Heart left ventricle (tissue), 16 donors: ENCODE results near the gene KLHL29. TPM values are rescaled to one million over a fixed set of nuclear protein-coding genes. Genes with fewer than 3 reads are reported as not detected.

Experiments used
- ATAC-seq, 4 donors: fragments of 200-7000 bp; cut with Tn5 transposase; one replicate each; pipeline ENCODE4 v1.9.1; 2020 to 2022; ENCODE audit warnings: moderate library complexity in 4 of 4, mild to moderate bottlenecking in 3 of 4, moderate number of reproducible peaks in 1 of 4
- DNase-seq, 5 donors: peaks; one replicate each; pipeline ENCODE4 v3.0.0-alpha.2; 2020
- H3K27ac ChIP-seq, 12 donors: fragments of 200-600 bp; sonication (generic) in 4 of 12; one replicate each; pipeline versions ENCODE4 v1.5.0 to v1.8.0; 2016 to 2022; ENCODE audit warnings: mild to moderate bottlenecking in 2 of 12
- H3K27me3 ChIP-seq, 9 donors: fragments of 200-600 bp; sonication (generic) in 2 of 9; one replicate each; pipeline versions ENCODE4 v1.5.1 to v1.8.0; 2016 to 2022; ENCODE audit warnings: mild to moderate bottlenecking in 3 of 9
- H3K36me3 ChIP-seq, 9 donors: fragments of 200-600 bp; sonication (generic) in 2 of 9; one replicate each; pipeline versions ENCODE4 v1.5.0 to v1.8.0; 2018 to 2022; ENCODE audit warnings: mild to moderate bottlenecking in 2 of 9
- H3K4me1 ChIP-seq, 12 donors: fragments of 200-600 bp; sonication (generic) in 4 of 12; one replicate each; pipeline versions ENCODE4 v1.5.0 to v1.8.0; 2016 to 2022; ENCODE audit warnings: mild to moderate bottlenecking in 3 of 12
- H3K4me3 ChIP-seq, 12 donors: fragments of 200-600 bp; sonication (generic) in 4 of 12; one replicate each; pipeline versions ENCODE4 v1.5.0 to v1.8.0; 2017 to 2022; ENCODE audit warnings: mild to moderate bottlenecking in 9 of 12, moderate library complexity in 4 of 12
- H3K9me3 ChIP-seq, 12 donors: fragments of 200-600 bp; sonication (generic) in 4 of 12; one replicate each; pipeline versions ENCODE4 v1.5.0 to v1.8.0; 2016 to 2022; ENCODE audit warnings: mild to moderate bottlenecking in 1 of 12
- POLR2A ChIP-seq, 2 donors: fragments of 450-650 bp; IDR thresholded peaks; one replicate each; pipeline ENCODE4 v1.6.1; 2017; ENCODE audit warnings: antibody characterized with exemption in 2 of 2, mild to moderate bottlenecking in 2 of 2, moderate library complexity in 2 of 2
- WGBS, 4 donors: extraction: QIAGEN DNeasy Blood & Tissue Kit in 2 of 4; methylation state at CpG; one replicate each; pipeline versions ENCODE4 v1.1.5 to v1.1.7; 2013 to 2018; 5-methylcytosine and 5-hydroxymethylcytosine counted together
- intact Hi-C, 10 donors: fragments of 100-400 bp; cut with DNase I; formaldehyde crosslinking; loops; one replicate each; pipeline versions ENCODE4 v1.11.1 to v1.14.2; 2022
- polyA plus RNA-seq, 2 donors: library from polyadenylated mRNA; stranded (reverse); fragments of 200-250 nt; gene quantifications; one replicate each; pipeline ENCODE4 v1.2.3, GENCODE V29; 2013
- total RNA-seq, 9 donors: library from RNA; depleted of rRNA in 2 of 9; stranded (reverse); fragments of >200 nt in 2 of 9; fragmentation: NEBNext Ultra II Directional in 3 of 9; extraction: Animal tissue kit (Norgen Biotek cat#: 25700) in 3 of 9; gene quantifications; one replicate each; pipeline versions ENCODE4 v1.1.0 to v1.2.4, GENCODE V29; 2016 to 2023
- TF ChIP-seq, protein P1 (sequence below), 12 donors: fragments of 200-600 bp; sonication (generic) in 4 of 12; IDR thresholded peaks; one replicate each; pipeline versions ENCODE4 v1.5.0 to v1.8.0; 2018 to 2022; ENCODE audit warnings: antibody characterized with exemption in 12 of 12, mild to moderate bottlenecking in 5 of 12
- donor health status: ischemic (EF 13 %, LVEDD 7.1; RV severe dilation, severe dysfunction).
- donor health status: healthy with polysubstance abuse.
- donor health status: DM: no; HTN: yes; CAD: no.
- donor health status: DM: no; HTN: no; CAD: no.
- donor health status: ischemic (EF 25% LVEDD 6.9; RV normal size, moderate dysfunction).
- donor health status: ischemic (EF 25% LVEDD 5.7; RV mildly dilated, moderate dysfunction).
- donor health status: healthy.
- donor health status: DM: yes; HTN: yes; CAD: no.
- donor health status: ischemic (EF 35%, LVEDD 5.7; RV mildly dilated, moderate dysfunction).
- donor health status: nonischemic (EF 11% LVEDD 7.7; RV severe dilation, severe dysfunction).
- donor health status: DM: yes; HTN: yes; CAD: no.
- donor health status: PGD.
- donor health status: ischemic (EF 29% LVEDD 5.4; RV normal size, mild dysfunction).
- donor health status: nonischemic (EF 23%, LVEDD 6.1; RV moderate dilation, normal function).

The KLHL29 gene
- total and polyA plus RNA-seq, 11 donors, result 0.74 to 2.7 (median 1.1) TPM

GRCh38 chr2:23556929-23557328 lies 171.9 kb downstream of the KLHL29 start:
- no peaks in the 10 kb centered on the region for H3K9me3 ChIP-seq
- DNase-seq (peak in 1 of 5 donors; percentile 47), ATAC-seq (no peak)
- 71 to 76% (median 73%) methylated on average over 9 of the region's 9 CpGs for WGBS, 4 donors
- TF ChIP-seq, protein P1, sequence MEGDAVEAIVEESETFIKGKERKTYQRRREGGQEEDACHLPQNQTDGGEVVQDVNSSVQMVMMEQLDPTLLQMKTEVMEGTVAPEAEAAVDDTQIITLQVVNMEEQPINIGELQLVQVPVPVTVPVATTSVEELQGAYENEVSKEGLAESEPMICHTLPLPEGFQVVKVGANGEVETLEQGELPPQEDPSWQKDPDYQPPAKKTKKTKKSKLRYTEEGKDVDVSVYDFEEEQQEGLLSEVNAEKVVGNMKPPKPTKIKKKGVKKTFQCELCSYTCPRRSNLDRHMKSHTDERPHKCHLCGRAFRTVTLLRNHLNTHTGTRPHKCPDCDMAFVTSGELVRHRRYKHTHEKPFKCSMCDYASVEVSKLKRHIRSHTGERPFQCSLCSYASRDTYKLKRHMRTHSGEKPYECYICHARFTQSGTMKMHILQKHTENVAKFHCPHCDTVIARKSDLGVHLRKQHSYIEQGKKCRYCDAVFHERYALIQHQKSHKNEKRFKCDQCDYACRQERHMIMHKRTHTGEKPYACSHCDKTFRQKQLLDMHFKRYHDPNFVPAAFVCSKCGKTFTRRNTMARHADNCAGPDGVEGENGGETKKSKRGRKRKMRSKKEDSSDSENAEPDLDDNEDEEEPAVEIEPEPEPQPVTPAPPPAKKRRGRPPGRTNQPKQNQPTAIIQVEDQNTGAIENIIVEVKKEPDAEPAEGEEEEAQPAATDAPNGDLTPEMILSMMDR (IDR thresholded peaks at IDR 0.05), result no peak
- no peak for TF ChIP-seq POLR2A (IDR thresholded peaks at IDR 0.05)
- intact Hi-C loops, result loop anchor here in 1 of 10 donors (10.0 kb wide), 1 partner anchor 142 kb away; no protein-coding TSS in a partner anchor
- H3K27ac ChIP-seq, result no peak overlapping the region
- no peaks in the 10 kb centered on the region for H3K27me3 ChIP-seq
- no peak overlapping the region for H3K4me3 ChIP-seq
- peaks cover 0 to 17% (median 0%) of the 10 kb centered on the region in 12 donors for H3K4me1 ChIP-seq
- no peaks in the 10 kb centered on the region for H3K36me3 ChIP-seq

DNA sequence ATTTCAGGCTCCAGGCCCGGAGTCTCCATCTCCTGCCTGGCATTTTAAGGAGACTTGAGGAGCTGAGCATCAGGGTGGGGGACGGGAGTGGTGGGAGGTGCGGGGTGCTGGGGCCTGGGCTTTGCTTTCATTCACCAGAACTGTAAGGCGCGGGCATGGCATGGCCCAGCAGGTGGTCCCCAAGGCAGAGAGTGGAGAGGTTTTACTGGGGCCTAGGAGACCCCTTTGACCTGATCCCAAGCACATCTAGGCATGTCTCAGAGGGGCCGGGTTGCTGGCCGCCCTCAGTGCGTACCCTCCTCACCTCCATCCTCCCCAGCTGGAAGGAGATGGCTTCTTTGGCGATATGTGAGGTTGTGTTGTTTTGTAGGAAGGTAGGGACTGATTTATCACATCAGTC lies 172.5 kb downstream of the KLHL29 start:
- no peak overlapping the region for H3K4me3 ChIP-seq
- intact Hi-C loops, result loop anchor here in 1 of 10 donors (10.0 kb wide), 1 partner anchor 143 kb away; no protein-coding TSS in a partner anchor
- 88 to 93% (median 91%) methylated on average over 9 of the region's 9 CpGs for WGBS, 4 donors
- no peak overlapping the region for H3K27ac ChIP-seq
- H3K4me1 ChIP-seq, result peaks cover 0 to 17% (median 0%) of the 10 kb centered on the region in 12 donors
- H3K27me3 ChIP-seq, result no peaks in the 10 kb centered on the region
- H3K9me3 ChIP-seq, result no peaks in the 10 kb centered on the region
- TF ChIP-seq, protein P1 (IDR thresholded peaks at IDR 0.05), result no peak
- TF ChIP-seq POLR2A (IDR thresholded peaks at IDR 0.05), result no peak
- H3K36me3 ChIP-seq, result no peaks in the 10 kb centered on the region
- peak in 1 of 5 donors; percentile 12 for DNase-seq
- ATAC-seq, result no peak

DNA sequence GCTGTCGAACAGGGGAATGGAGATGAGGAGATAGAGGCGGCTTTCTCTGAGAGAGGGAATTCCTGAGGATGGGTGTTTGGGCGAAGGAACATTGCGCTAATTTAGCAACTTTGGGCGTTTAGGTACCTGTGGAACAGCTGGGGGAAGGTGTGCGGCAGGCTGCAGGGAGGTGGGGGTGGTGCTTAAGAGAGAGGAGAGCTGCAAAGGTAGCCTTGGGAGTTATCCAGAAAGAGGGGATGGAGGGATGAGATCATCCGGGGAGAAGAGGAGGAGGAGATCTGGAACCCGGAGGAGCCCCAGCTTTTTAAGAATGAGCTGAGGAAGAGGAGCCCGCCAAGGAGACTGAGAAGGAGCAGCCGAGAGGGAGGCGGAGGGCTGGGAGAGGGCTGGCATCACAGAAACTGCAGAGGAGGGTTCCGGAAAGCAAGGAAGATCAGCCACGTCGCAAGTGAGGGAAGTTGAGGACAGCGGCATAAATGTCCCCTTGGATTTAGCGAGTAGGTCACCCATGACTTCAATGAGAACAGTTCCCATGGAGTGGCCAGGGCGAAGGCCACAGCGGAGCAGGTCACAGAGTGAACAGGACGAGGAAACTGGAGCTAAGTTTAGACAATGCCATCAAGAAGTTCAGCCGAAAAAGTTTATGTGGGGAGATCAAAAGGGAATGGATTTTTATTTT lies 174.7 kb downstream of the KLHL29 start:
- intact Hi-C loops, result loop anchor here in 2 of 10 donors (10.0 kb wide), 2 partner anchors 55 to 145 kb away; no protein-coding TSS in a partner anchor
- Histone ChIP-seq H3K9me3 (no peaks in the 10 kb centered on the region), H3K4me3 (no peak overlapping the region), H3K27me3 (no peaks in the 10 kb centered on the region), H3K4me1 (peaks cover 0 to 29% (median 6%) of the 10 kb centered on the region in 12 donors), H3K27ac (no peak overlapping the region), H3K36me3 (no peaks in the 10 kb centered on the region)
- no peak for TF ChIP-seq POLR2A (IDR thresholded peaks at IDR 0.05)
- TF ChIP-seq, protein P1 (IDR thresholded peaks at IDR 0.05), result no peak
- DNase-seq (peak in 1 of 5 donors; percentile 19), ATAC-seq (no peak)
- whole genome bisulfite sequencing, 4 donors, result 87 to 89% (median 88%) methylated on average over 20 of the region's 20 CpGs

- intact Hi-C loops, result loop anchor here in 1 of 10 donors (10.0 kb wide), 1 partner anchor 56 kb away; no protein-coding TSS in a partner anchor
Measured at GRCh38 chr2:23561088-23561487, 176.1 kb downstream of the KLHL29 start.

More at GRCh38 chr2:23561088-23561487, 176.1 kb downstream of the KLHL29 start:
- 82 to 92% (median 88%) methylated on average over 5 to 7 of the region's 7 CpGs for WGBS, 4 donors
- no peak overlapping the region for H3K4me3 ChIP-seq
- H3K36me3 ChIP-seq, result no peaks in the 10 kb centered on the region
- DNase-seq (peak in 1 of 5 donors; percentile 57), ATAC-seq (peak; percentile 4 to 38 (median 10))
- peaks cover 0 to 42% (median 6%) of the 10 kb centered on the region in 12 donors for H3K4me1 ChIP-seq
- H3K9me3 ChIP-seq, result no peaks in the 10 kb centered on the region
- H3K27ac ChIP-seq, result peak overlapping the region in 1 of 12 donors; percentile 43
- no peaks in the 10 kb centered on the region for H3K27me3 ChIP-seq
- TF ChIP-seq, protein P1 (IDR thresholded peaks at IDR 0.05), result no peak
- TF ChIP-seq POLR2A (IDR thresholded peaks at IDR 0.05), result no peak
